Caco-2 (cell line): ENCODE results near the gene VWA5B1. TPM values are rescaled to one million over a fixed set of nuclear protein-coding genes. Genes with fewer than 3 reads are reported as not detected.

Experiments
- BruUV-seq: library from RNA; stranded (reverse); fragments of 400-500 nt; replicated peaks from 2 replicates; lab custom pipeline; 2021; lab: Mats Ljungman, UMichigan
- CTCF ChIA-PET: fragments of 300-600 bp; sonication (Branson Sonifier 250); formaldehyde crosslinking; loops from one replicate; lab custom pipeline; 2022; ENCODE audit warnings: antibody characterized with exemption; lab: Charles Lee
- POLR2A ChIA-PET: fragments of 300-600 bp; sonication (Branson Sonifier 250); formaldehyde crosslinking; loops from one replicate; lab custom pipeline; 2022; ENCODE audit warnings: antibody characterized with exemption; lab: Charles Lee
- DNase-seq, 2 experiments: peaks; one replicate each; pipeline versions ENCODE4 v3.0.0 to v3.0.0-alpha.2; 2020 to 2022
- H3K27me3 ChIP-seq: replicated peaks from 2 replicates; pipeline ENCODE4 v1.6.0; 2011; ENCODE audit warnings: low read length; ENCODE audit not compliant: control insufficient read depth, insufficient read depth
- H3K36me3 ChIP-seq: 2 replicates; pipeline ENCODE4 v1.5.1; 2011; ENCODE audit warnings: low read length; ENCODE audit not compliant: control insufficient read depth, insufficient read depth
- H3K4me1 ChIP-seq: fragments of 250-450 bp; sonication (Bioruptor Pico); 2 replicates; pipeline ENCODE4 v1.5.1; 2020; ENCODE audit warnings: mild to moderate bottlenecking
- H3K4me3 ChIP-seq: 2 replicates; pipeline ENCODE4 v1.5.1; 2011; ENCODE audit warnings: low read depth, mild to moderate bottlenecking, control low read depth, low read length
- H3K9me3 ChIP-seq: fragments of 250-450 bp; sonication (Bioruptor Pico); 2 replicates; pipeline ENCODE4 v1.5.1; 2020; ENCODE audit warnings: mild to moderate bottlenecking, moderate library complexity
- H3K27ac Mint-ChIP-seq: one replicate; pipeline ENCODE4 v1.8.0; 2022; ENCODE audit warnings: mixed read lengths; ENCODE audit not compliant: unreplicated experiment
- H3K27me3 Mint-ChIP-seq: one replicate; pipeline ENCODE4 v1.8.0; 2022; ENCODE audit warnings: mixed read lengths; ENCODE audit not compliant: insufficient read depth, unreplicated experiment
- H3K36me3 Mint-ChIP-seq: one replicate; pipeline ENCODE4 v1.8.0; 2022; ENCODE audit warnings: mild to moderate bottlenecking, mixed read lengths; ENCODE audit not compliant: insufficient read depth, unreplicated experiment
- H3K4me1 Mint-ChIP-seq: one replicate; pipeline ENCODE4 v1.8.0; 2022; ENCODE audit warnings: low read depth, mixed read lengths; ENCODE audit not compliant: unreplicated experiment
- H3K4me3 Mint-ChIP-seq: one replicate; pipeline ENCODE4 v1.8.0; 2022; ENCODE audit warnings: mild to moderate bottlenecking, moderate library complexity, mixed read lengths; ENCODE audit not compliant: unreplicated experiment
- H3K9me3 Mint-ChIP-seq: one replicate; pipeline ENCODE4 v1.8.0; 2022; ENCODE audit warnings: mixed read lengths; ENCODE audit not compliant: unreplicated experiment
- intact Hi-C: fragments of 100-400 bp; cut with micrococcal nuclease; formaldehyde crosslinking; loops from one replicate; pipeline ENCODE4 v1.10.0; 2022; ENCODE audit not compliant: unreplicated experiment
- total RNA-seq: library from RNA; stranded (reverse); gene quantifications from 2 replicates; pipeline ENCODE4 v1.2.3, GENCODE V29; 2022
- TF ChIP-seq, protein P1 (sequence below), 2 experiments: fragments of 200-600 bp in 1 of 2; IDR thresholded peaks; 1 replicate in 1 of 2; 2 replicates in 1 of 2; pipeline versions ENCODE4 v1.5.1 to v1.8.0; 2011 to 2022; ENCODE audit warnings: antibody characterized with exemption in 1 of 2, control low read depth in 1 of 2, inconsistent platforms in 1 of 2, low read depth in 1 of 2, low read length in 1 of 2, mild to moderate bottlenecking in 1 of 2, moderate library complexity in 1 of 2; ENCODE audit not compliant: insufficient read depth in 1 of 2, severe bottlenecking in 1 of 2, unreplicated experiment in 1 of 2

Gene VWA5B1
- total RNA-seq, 1 experiment from 2014 or later, result not detected

DNA sequence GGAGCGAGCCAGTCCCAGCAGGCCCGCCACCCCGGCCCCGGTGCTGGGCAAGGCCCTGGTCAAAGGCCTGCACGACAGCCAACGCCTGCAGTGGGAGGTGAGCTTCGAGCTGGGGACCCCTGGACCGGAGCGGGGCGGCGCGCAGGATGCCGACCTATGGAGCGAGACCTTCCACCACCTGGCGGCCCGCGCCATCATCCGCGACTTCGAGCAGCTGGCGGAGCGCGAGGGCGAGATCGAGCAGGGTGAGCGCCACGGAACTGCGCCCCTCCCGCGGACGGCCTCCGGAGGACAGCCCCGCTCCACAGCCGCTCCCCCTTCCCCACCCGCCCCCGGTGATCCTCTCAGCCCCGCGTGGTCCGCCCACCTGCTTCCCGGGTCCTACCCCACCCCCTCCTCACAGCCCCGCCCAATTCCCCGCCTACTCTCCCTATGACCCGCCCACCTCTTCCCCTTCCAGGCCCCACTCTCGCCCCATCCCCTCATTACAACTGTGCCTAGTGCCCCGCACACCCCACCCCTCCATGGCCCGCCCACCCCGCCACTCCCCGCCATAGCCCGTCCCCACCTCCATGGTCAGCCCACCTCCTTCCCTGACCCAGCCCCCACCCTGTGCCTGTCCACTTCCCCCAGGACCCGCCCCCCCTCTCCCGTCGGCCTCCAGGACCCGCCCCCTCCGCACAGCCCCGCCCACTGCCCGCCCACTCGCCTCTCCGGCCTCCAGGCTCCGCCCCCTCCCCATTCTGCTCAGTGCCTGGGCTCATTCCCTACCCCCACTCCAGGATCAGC, 52.7 kb downstream of the VWA5B1 start:
- CTCF ChIA-PET, result no interaction called here
- no TSS peak for BruUV-seq

DNA sequence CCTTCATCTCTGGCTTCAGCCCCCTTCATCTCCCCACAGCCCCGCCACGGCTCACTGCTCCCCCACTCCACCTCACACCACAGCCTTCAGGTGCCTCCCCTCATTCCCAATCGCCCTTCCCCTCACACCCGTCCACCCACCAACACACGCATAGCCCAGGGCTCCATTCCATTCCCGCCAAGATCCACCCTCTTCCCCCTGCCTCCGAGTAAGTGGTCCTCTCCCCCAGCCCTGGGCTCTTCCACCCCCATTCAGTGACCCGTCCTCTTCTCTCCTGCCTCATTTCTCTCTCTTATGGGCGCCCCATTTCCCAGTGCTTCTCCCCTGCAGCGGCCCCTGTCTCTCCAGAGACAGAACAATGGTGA, 53.2 kb downstream of the VWA5B1 start:
- BruUV-seq, result no TSS peak
- Histone ChIP-seq H3K4me3 (no peak overlapping the region), H3K4me1 (no peaks in the 10 kb centered on the region), H3K27me3 (no peaks in the 10 kb centered on the region; the same call in 1 of the 2 replicates), H3K36me3 (no peaks in the 10 kb centered on the region), H3K9me3 (no peaks in the 10 kb centered on the region)
- Mint-ChIP-seq H3K27me3 (no peaks in the 10 kb centered on the region), H3K36me3 (no peaks in the 10 kb centered on the region), H3K27ac (no peak overlapping the region), H3K4me3 (no peak overlapping the region), H3K4me1 (no peaks in the 10 kb centered on the region), H3K9me3 (no peaks in the 10 kb centered on the region)
- POLR2A ChIA-PET, result no interaction called here
- DNase-seq, result no peak
- CTCF ChIA-PET, result no interaction called here
- intact Hi-C loops, result no loop called here
- TF ChIP-seq, protein P1, sequence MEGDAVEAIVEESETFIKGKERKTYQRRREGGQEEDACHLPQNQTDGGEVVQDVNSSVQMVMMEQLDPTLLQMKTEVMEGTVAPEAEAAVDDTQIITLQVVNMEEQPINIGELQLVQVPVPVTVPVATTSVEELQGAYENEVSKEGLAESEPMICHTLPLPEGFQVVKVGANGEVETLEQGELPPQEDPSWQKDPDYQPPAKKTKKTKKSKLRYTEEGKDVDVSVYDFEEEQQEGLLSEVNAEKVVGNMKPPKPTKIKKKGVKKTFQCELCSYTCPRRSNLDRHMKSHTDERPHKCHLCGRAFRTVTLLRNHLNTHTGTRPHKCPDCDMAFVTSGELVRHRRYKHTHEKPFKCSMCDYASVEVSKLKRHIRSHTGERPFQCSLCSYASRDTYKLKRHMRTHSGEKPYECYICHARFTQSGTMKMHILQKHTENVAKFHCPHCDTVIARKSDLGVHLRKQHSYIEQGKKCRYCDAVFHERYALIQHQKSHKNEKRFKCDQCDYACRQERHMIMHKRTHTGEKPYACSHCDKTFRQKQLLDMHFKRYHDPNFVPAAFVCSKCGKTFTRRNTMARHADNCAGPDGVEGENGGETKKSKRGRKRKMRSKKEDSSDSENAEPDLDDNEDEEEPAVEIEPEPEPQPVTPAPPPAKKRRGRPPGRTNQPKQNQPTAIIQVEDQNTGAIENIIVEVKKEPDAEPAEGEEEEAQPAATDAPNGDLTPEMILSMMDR (IDR thresholded peaks at IDR 0.05; ENCODE audit: insufficient read depth in 1 of 2, low read depth in 1 of 2, low read length in 1 of 2, severe bottlenecking in 1 of 2, unreplicated experiment in 1 of 2), result no peak

More for the DNA sequence above, 52.7 kb downstream of the VWA5B1 start:
- DNase-seq, result no peak
- no peaks in the 10 kb centered on the region for H3K36me3 Mint-ChIP-seq
- TF ChIP-seq, protein P1 (IDR thresholded peaks at IDR 0.05; ENCODE audit: insufficient read depth in 1 of 2, low read depth in 1 of 2, low read length in 1 of 2, severe bottlenecking in 1 of 2, unreplicated experiment in 1 of 2), result no peak
- no peak overlapping the region for H3K27ac Mint-ChIP-seq
- Histone ChIP-seq H3K4me3 (no peak overlapping the region), H3K27me3 (no peaks in the 10 kb centered on the region; the same call in 1 of the 2 replicates), H3K9me3 (no peaks in the 10 kb centered on the region), H3K36me3 (no peaks in the 10 kb centered on the region), H3K4me1 (no peaks in the 10 kb centered on the region)
- H3K4me3 Mint-ChIP-seq, result no peak overlapping the region
- intact Hi-C loops, result no loop called here
- H3K9me3 Mint-ChIP-seq, result no peaks in the 10 kb centered on the region
- POLR2A ChIA-PET, result no interaction called here
- no peaks in the 10 kb centered on the region for H3K4me1 Mint-ChIP-seq
- H3K27me3 Mint-ChIP-seq, result no peaks in the 10 kb centered on the region

DNA sequence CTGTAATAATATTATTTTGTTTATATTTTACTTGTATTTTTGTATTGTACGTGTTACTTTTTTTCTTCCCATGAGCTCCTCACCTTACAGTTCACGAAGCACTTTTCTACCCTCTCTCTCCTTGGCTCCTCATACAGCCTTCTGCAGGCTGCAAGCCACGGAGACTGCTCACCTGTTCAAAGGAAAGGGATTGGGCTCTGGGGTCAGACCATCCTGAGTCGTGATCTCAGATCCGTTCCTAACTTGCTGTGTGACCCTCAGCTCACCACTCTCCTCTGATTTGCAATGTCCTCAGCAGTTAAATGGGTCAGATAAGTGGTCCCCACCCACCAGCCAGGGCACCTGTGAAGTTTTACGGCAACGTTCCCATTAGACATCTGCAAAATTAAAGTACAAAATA, 54.1 kb downstream of the VWA5B1 start:
- Mint-ChIP-seq H3K27ac (no peak overlapping the region), H3K4me3 (no peak overlapping the region), H3K36me3 (no peaks in the 10 kb centered on the region), H3K27me3 (no peaks in the 10 kb centered on the region), H3K4me1 (no peaks in the 10 kb centered on the region), H3K9me3 (no peaks in the 10 kb centered on the region)
- CTCF ChIA-PET, result no interaction called here
- Histone ChIP-seq H3K4me3 (no peak overlapping the region), H3K9me3 (no peaks in the 10 kb centered on the region), H3K4me1 (no peaks in the 10 kb centered on the region), H3K36me3 (no peaks in the 10 kb centered on the region), H3K27me3 (no peaks in the 10 kb centered on the region; the same call in 1 of the 2 replicates)
- intact Hi-C loops, result no loop called here
- POLR2A ChIA-PET, result no interaction called here
- TF ChIP-seq, protein P1 (IDR thresholded peaks at IDR 0.05; ENCODE audit: insufficient read depth in 1 of 2, low read depth in 1 of 2, low read length in 1 of 2, severe bottlenecking in 1 of 2, unreplicated experiment in 1 of 2), result no peak
- DNase-seq, result no peak
- no TSS peak for BruUV-seq
